CD4-positive, alpha-beta T cell (primary cell): ENCODE data around the gene PPP2R2B. TPM values are rescaled to one million over a fixed set of nuclear protein-coding genes. Genes with fewer than 3 reads are reported as not detected.

Source experiments
- ATAC-seq: fragments of 200-7000 bp; cut with Tn5 transposase; one replicate; pipeline ENCODE4 v1.10.0; 2022; ENCODE audit warnings: mild to moderate bottlenecking; ENCODE audit not compliant: poor library complexity
- CTCF ChIA-PET: fragments of 350-600 bp; sonication (Branson Sonifier 250); formaldehyde crosslinking; loops from one replicate; lab custom pipeline; 2021; ENCODE audit warnings: antibody characterized with exemption, inconsistent platforms; lab: Charles Lee
- POLR2A ChIA-PET: fragments of 350-600 bp; sonication (Branson Sonifier 250); formaldehyde crosslinking; loops from one replicate; lab custom pipeline; 2021; ENCODE audit warnings: antibody characterized with exemption, inconsistent platforms; lab: Charles Lee
- DNase-seq, 14 experiments: peaks; one replicate each; pipeline ENCODE4 v3.0.0-alpha.2; 2013 to 2020; ENCODE audit warnings: mixed read lengths in 2 of 14
- H3K27ac ChIP-seq, 2 donors: one replicate each; pipeline versions ENCODE4 v1.5.1 to v1.7.0; 2013; ENCODE audit warnings: low read length in 2 of 2, low read depth in 1 of 2, mild to moderate bottlenecking in 1 of 2
- H3K27me3 ChIP-seq, 2 experiments: 1 replicate in 1 of 2; 2 replicates in 1 of 2; pipeline versions ENCODE4 v1.6.1 to v1.7.0; 2013; ENCODE audit warnings: low read length in 2 of 2, control low read depth in 1 of 2, mild to moderate bottlenecking in 1 of 2, moderate library complexity in 1 of 2; ENCODE audit not compliant: insufficient read depth in 2 of 2, control insufficient read depth in 1 of 2
- H3K36me3 ChIP-seq: one replicate; pipeline ENCODE4 v1.6.1; 2013; ENCODE audit warnings: low read length, control low read depth; ENCODE audit not compliant: insufficient read depth
- H3K4me1 ChIP-seq: one replicate; pipeline ENCODE4 v1.6.1; 2013; ENCODE audit warnings: low read length, control low read depth; ENCODE audit not compliant: insufficient read depth
- H3K4me3 ChIP-seq: one replicate; pipeline ENCODE4 v1.5.1; 2013; ENCODE audit warnings: mild to moderate bottlenecking, low read length, moderate library complexity
- H3K9me3 ChIP-seq, 2 experiments: 1 replicate in 1 of 2; 2 replicates in 1 of 2; pipeline versions ENCODE4 v1.6.1 to v1.7.0; 2013; ENCODE audit warnings: low read length in 2 of 2, mild to moderate bottlenecking in 2 of 2, control low read depth in 1 of 2, moderate library complexity in 1 of 2; ENCODE audit not compliant: control insufficient read depth in 1 of 2, insufficient read depth in 1 of 2
- H3K27ac Mint-ChIP-seq: one replicate; pipeline ENCODE4 v1.8.0; 2020; ENCODE audit warnings: mixed read lengths
- H3K27me3 Mint-ChIP-seq: one replicate; pipeline ENCODE4 v1.8.0; 2021; ENCODE audit warnings: mixed read lengths
- H3K36me3 Mint-ChIP-seq: one replicate; pipeline ENCODE4 v1.8.0; 2021; ENCODE audit warnings: low read depth, mixed read lengths
- H3K4me1 Mint-ChIP-seq: one replicate; pipeline ENCODE4 v1.8.0; 2021; ENCODE audit warnings: low read depth, mixed read lengths
- H3K4me3 Mint-ChIP-seq: one replicate; pipeline ENCODE4 v1.8.0; 2020; ENCODE audit warnings: mild to moderate bottlenecking, mixed read lengths
- H3K9me3 Mint-ChIP-seq: one replicate; pipeline ENCODE4 v1.8.0; 2020; ENCODE audit warnings: mixed read lengths
- intact Hi-C, 2 experiments: fragments of 100-400 bp; cut with DNase I in 1 of 2; cut with micrococcal nuclease in 1 of 2; formaldehyde crosslinking; loops; one replicate each; pipeline versions ENCODE4 v1.15.1 to v1.9.0; 2023 to 2025; cut with DNase I, micrococcal nuclease
- total RNA-seq, 174 experiments: library from RNA in 2 of 174; stranded (reverse) in 2 of 174; gene quantifications; one replicate each; pipeline ENCODE4 v1.2.3 and lab custom pipeline; 2021 to 2026
- TF ChIP-seq, protein P1 (sequence below): fragments of 200-600 bp; IDR thresholded peaks from one replicate; pipeline ENCODE4 v1.8.0; 2022; ENCODE audit warnings: antibody characterized with exemption, mild to moderate bottlenecking

The PPP2R2B gene
- total RNA-seq, 2 experiments from 2014 or later: 4.1 to 4.2 TPM

DNA sequence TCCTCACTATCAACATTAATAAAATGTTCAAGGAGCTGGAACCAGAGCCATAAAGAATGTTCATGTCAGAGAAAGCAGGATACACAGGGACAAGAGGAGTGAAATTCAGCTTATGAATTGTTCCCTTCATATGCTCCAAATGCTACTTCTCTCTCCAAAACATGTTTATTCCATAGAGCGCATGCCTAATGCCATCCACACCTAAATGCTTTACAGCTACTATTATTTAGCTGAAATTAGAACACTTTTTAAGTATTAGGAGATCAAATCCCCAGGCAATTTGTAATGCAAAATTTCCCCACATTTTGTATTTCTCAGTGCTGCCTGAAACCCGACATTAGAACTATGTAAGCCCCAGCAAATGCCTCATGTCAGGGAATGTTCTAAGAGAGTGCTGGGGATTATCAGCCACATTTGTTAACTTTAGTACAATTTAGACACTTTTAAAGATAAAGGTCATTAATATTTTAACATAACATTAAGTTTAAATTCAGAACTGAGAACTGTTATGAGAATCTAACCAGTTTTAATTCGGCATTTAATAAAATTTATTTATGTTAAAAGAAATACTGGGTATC, 75.5 kb downstream of the PPP2R2B start:
- TF ChIP-seq, protein P1, sequence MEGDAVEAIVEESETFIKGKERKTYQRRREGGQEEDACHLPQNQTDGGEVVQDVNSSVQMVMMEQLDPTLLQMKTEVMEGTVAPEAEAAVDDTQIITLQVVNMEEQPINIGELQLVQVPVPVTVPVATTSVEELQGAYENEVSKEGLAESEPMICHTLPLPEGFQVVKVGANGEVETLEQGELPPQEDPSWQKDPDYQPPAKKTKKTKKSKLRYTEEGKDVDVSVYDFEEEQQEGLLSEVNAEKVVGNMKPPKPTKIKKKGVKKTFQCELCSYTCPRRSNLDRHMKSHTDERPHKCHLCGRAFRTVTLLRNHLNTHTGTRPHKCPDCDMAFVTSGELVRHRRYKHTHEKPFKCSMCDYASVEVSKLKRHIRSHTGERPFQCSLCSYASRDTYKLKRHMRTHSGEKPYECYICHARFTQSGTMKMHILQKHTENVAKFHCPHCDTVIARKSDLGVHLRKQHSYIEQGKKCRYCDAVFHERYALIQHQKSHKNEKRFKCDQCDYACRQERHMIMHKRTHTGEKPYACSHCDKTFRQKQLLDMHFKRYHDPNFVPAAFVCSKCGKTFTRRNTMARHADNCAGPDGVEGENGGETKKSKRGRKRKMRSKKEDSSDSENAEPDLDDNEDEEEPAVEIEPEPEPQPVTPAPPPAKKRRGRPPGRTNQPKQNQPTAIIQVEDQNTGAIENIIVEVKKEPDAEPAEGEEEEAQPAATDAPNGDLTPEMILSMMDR: no peak
- CTCF ChIA-PET: no interaction called here

GRCh38 chr5:146799671-146800070, 78.9 kb downstream of the PPP2R2B start:
- Histone ChIP-seq H3K4me3 (no peak overlapping the region), H3K27ac (no peak overlapping the region), H3K4me1 (no peaks in the 10 kb centered on the region), H3K36me3 (no peaks in the 10 kb centered on the region), H3K27me3 (no peaks in the 10 kb centered on the region), H3K9me3 (no peaks in the 10 kb centered on the region)
- no peak for ATAC-seq
- DNase-seq: no peak
- TF ChIP-seq, protein P1: no peak
- H3K36me3 Mint-ChIP-seq: no peaks in the 10 kb centered on the region
- no peak overlapping the region for H3K27ac Mint-ChIP-seq
- peaks cover 5% of the 10 kb centered on the region for H3K4me1 Mint-ChIP-seq
- ChIA-PET CTCF (no interaction called here), POLR2A (no interaction called here)
- no peaks in the 10 kb centered on the region for H3K9me3 Mint-ChIP-seq
- no peak overlapping the region for H3K4me3 Mint-ChIP-seq
- intact Hi-C loops: no loop called here
- H3K27me3 Mint-ChIP-seq: no peaks in the 10 kb centered on the region

More for the DNA sequence above, 75.5 kb downstream of the PPP2R2B start:
- no peaks in the 10 kb centered on the region for H3K36me3 Mint-ChIP-seq
- H3K9me3 Mint-ChIP-seq: no peaks in the 10 kb centered on the region
- no peaks in the 10 kb centered on the region for H3K4me1 ChIP-seq
- H3K27me3 Mint-ChIP-seq: no peaks in the 10 kb centered on the region
- H3K4me3 Mint-ChIP-seq: no peak overlapping the region
- no peaks in the 10 kb centered on the region for H3K36me3 ChIP-seq
- ATAC-seq: no peak
- POLR2A ChIA-PET: no interaction called here
- H3K27ac ChIP-seq: no peak overlapping the region
- H3K27me3 ChIP-seq: no peaks in the 10 kb centered on the region
- DNase-seq: no peak
- no peak overlapping the region for H3K27ac Mint-ChIP-seq
- no peaks in the 10 kb centered on the region for H3K9me3 ChIP-seq
- intact Hi-C loops: no loop called here
- no peaks in the 10 kb centered on the region for H3K4me1 Mint-ChIP-seq
- no peak overlapping the region for H3K4me3 ChIP-seq

GRCh38 chr5:146799231-146799630, 79.3 kb downstream of the PPP2R2B start:
- Histone ChIP-seq H3K36me3 (no peaks in the 10 kb centered on the region), H3K4me1 (no peaks in the 10 kb centered on the region), H3K27me3 (no peaks in the 10 kb centered on the region), H3K4me3 (no peak overlapping the region), H3K27ac (no peak overlapping the region), H3K9me3 (no peaks in the 10 kb centered on the region)
- intact Hi-C loops: no loop called here
- DNase-seq (peak in 1 of 14 experiments; percentile 19), ATAC-seq (no peak)
- POLR2A ChIA-PET: no interaction called here
- Mint-ChIP-seq H3K27ac (no peak overlapping the region), H3K4me3 (no peak overlapping the region), H3K27me3 (no peaks in the 10 kb centered on the region), H3K9me3 (no peaks in the 10 kb centered on the region), H3K4me1 (peaks cover 9% of the 10 kb centered on the region), H3K36me3 (no peaks in the 10 kb centered on the region)
- TF ChIP-seq, protein P1: no peak
- CTCF ChIA-PET: no interaction called here
